Uterus (tissue), 2 donors: ENCODE measurements around the gene VPS54.

Experiments used
- CTCF ChIP-seq, 4 experiments: fragments of 200-600 bp in 2 of 4; fragments of 450-650 bp in 2 of 4; sonication (generic) in 2 of 4; IDR thresholded peaks; one replicate each; pipeline ENCODE4 v1.5.1; 2016 to 2019; ENCODE audit warnings: antibody characterized with exemption in 4 of 4, mild to moderate bottlenecking in 2 of 4, moderate library complexity in 1 of 4
- POLR2A ChIP-seq, 2 donors: fragments of 450-650 bp; IDR thresholded peaks; one replicate each; pipeline ENCODE4 v1.6.1; 2016; ENCODE audit warnings: antibody characterized with exemption in 2 of 2, mild to moderate bottlenecking in 1 of 2, moderate library complexity in 1 of 2

GRCh38 chr2:64005707-64006356 is 13.4 kb downstream of the VPS54 start:
- TF ChIP-seq CTCF (IDR thresholded peaks at IDR 0.05) (no peak), POLR2A (IDR thresholded peaks at IDR 0.05) (no peak)
